ENCODE results near the gene TTC21A. TPM values are rescaled to one million over a fixed set of nuclear protein-coding genes. Genes with fewer than 3 reads are reported as not detected.
A peak's percentile ranks its signal among the peaks of the same experiment; 100 is the strongest.

The TTC21A gene
- total RNA-seq, 1 donor from 2014 or later, result 12.3 TPM

DNA sequence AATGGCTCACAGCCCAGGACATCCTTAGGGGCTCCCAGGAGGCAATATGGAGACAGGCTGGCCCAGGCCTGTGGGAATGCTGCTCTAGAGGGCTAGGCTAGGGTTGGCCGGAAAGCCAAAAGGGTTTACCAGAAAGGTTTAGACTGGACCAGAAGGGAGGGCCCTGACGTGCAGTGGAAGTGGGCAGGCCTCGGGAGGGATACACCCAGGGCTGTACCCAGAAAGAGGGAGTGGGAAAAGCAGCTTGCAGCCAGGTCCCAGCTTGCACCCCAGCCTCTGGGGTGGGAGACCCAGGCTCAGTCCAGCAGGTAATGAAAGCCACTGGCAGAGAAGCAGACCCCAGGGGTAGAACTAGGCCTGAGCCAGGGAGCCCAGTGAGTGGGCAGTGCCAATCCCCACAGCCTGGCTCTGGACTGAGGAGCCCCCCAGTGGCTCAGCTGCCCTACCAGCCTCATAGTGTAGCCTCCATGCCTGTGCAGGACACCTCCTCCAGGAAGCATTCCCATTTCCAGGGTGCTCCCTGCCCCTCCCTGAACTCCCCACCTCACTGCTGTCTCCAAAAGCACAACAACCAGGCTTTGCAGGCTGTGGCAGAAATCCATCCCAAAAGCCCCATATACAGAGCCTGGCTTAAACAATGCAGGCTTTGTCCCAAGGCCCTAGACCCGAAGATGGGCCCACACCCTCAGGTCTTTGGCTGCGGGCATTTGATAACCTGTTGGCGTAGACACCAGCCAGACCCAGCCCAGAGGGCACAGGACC lies 3.5 kb upstream of the TTC21A start:
- DNase-seq (ENCODE audit: low spot score in 2 of 2, unreplicated experiment in 2 of 2), result no peak
- Mint-ChIP-seq H3K9me3 (no peaks in the 10 kb centered on the region), H3K36me3 (no peaks in the 10 kb centered on the region), H3K4me1 (peaks cover 30% of the 10 kb centered on the region), H3K27me3 (ENCODE audit: low read depth) (no peaks in the 10 kb centered on the region), H3K27ac (no peak overlapping the region), H3K4me3 (no peak overlapping the region)
- TF ChIP-seq, protein P1, sequence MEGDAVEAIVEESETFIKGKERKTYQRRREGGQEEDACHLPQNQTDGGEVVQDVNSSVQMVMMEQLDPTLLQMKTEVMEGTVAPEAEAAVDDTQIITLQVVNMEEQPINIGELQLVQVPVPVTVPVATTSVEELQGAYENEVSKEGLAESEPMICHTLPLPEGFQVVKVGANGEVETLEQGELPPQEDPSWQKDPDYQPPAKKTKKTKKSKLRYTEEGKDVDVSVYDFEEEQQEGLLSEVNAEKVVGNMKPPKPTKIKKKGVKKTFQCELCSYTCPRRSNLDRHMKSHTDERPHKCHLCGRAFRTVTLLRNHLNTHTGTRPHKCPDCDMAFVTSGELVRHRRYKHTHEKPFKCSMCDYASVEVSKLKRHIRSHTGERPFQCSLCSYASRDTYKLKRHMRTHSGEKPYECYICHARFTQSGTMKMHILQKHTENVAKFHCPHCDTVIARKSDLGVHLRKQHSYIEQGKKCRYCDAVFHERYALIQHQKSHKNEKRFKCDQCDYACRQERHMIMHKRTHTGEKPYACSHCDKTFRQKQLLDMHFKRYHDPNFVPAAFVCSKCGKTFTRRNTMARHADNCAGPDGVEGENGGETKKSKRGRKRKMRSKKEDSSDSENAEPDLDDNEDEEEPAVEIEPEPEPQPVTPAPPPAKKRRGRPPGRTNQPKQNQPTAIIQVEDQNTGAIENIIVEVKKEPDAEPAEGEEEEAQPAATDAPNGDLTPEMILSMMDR (IDR thresholded peaks at IDR 0.05; ENCODE audit: unreplicated experiment), result no peak

DNA sequence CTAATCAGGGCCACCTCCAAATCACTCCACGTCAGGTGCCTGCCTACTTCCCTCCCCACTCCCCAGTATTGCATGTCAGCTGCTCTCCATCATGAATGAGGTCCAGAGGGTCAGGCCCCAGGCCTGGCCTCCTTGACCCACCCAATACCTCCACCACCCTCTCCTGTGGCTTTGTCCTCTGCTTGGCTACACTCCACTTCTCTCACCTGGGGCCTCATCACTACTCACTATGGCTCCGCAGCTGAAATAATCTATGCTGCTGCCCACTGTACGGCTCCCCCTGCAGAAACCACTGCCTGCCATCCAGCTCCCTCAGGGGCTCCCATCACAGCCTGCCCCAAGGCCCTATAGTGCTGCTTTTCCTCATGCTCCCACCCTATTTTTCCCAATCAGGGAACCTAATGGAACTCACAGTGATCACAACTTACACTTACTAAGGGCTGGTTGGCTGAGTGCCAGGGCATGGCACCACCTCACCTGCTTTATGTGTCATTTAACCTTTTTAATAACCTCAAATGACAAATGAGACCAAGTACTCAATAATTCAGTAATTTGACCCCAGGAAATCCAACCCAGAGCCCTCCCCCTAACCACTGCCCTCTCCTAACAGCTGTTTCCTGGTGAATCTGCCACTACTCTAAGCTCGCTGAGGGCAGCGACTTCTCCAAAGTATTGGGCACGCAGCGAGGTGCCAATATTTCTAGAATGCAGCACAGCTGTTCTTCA lies 2.4 kb upstream of the TTC21A start:
- H3K9me3 Mint-ChIP-seq, result no peaks in the 10 kb centered on the region
- H3K4me1 Mint-ChIP-seq, result peaks cover 30% of the 10 kb centered on the region
- no peak overlapping the region for H3K27ac Mint-ChIP-seq
- no peaks in the 10 kb centered on the region for H3K27me3 Mint-ChIP-seq (ENCODE audit: low read depth)
- peak overlapping the region; percentile 80 for H3K4me3 Mint-ChIP-seq
- no peak for DNase-seq (ENCODE audit: low spot score in 2 of 2, unreplicated experiment in 2 of 2)
- no peaks in the 10 kb centered on the region for H3K36me3 Mint-ChIP-seq
- TF ChIP-seq, protein P1 (IDR thresholded peaks at IDR 0.05; ENCODE audit: unreplicated experiment), result no peak

GRCh38 chr3:39105687-39106063 lies 1.8 kb upstream of the TTC21A start:
- DNase-seq (ENCODE audit: low spot score in 2 of 2, unreplicated experiment in 2 of 2), result no peak
- no peaks in the 10 kb centered on the region for H3K36me3 Mint-ChIP-seq
- H3K27ac Mint-ChIP-seq, result peak overlapping the region; percentile 88
- no peaks in the 10 kb centered on the region for H3K27me3 Mint-ChIP-seq (ENCODE audit: low read depth)
- no peaks in the 10 kb centered on the region for H3K9me3 Mint-ChIP-seq
- peaks cover 30% of the 10 kb centered on the region for H3K4me1 Mint-ChIP-seq
- H3K4me3 Mint-ChIP-seq, result peak overlapping the region; percentile 80
- TF ChIP-seq, protein P1 (IDR thresholded peaks at IDR 0.05; ENCODE audit: unreplicated experiment), result no peak

- Mint-ChIP-seq H3K4me1 (peaks cover 30% of the 10 kb centered on the region), H3K36me3 (no peaks in the 10 kb centered on the region), H3K27me3 (ENCODE audit: low read depth) (no peaks in the 10 kb centered on the region), H3K27ac (peak overlapping the region; percentile 88), H3K9me3 (no peaks in the 10 kb centered on the region), H3K4me3 (peak overlapping the region; percentile 80)
- TF ChIP-seq, protein P1 (IDR thresholded peaks at IDR 0.05; ENCODE audit: unreplicated experiment), result no peak
- DNase-seq (ENCODE audit: low spot score in 2 of 2, unreplicated experiment in 2 of 2), result no peak
Observed at GRCh38 chr3:39106281-39106811, 1.1 kb upstream of the TTC21A start.

GRCh38 chr3:39106851-39107387 lies 561 bp upstream of the TTC21A start:
- Mint-ChIP-seq H3K4me1 (peaks cover 30% of the 10 kb centered on the region), H3K4me3 (peak overlapping the region; percentile 80), H3K36me3 (no peaks in the 10 kb centered on the region), H3K27me3 (ENCODE audit: low read depth) (no peaks in the 10 kb centered on the region), H3K27ac (peak overlapping the region; percentile 88), H3K9me3 (no peaks in the 10 kb centered on the region)
- TF ChIP-seq, protein P1 (IDR thresholded peaks at IDR 0.05; ENCODE audit: unreplicated experiment), result no peak
- peak; percentile 46 to 69 for DNase-seq (ENCODE audit: low spot score in 2 of 2, unreplicated experiment in 2 of 2)
